Suppressor macrophage (primary cell): ENCODE data around the gene C15orf62.

ENCODE experiments used
- DNase-seq, 4 experiments: peaks; one replicate each; pipeline ENCODE4 v3.0.0-alpha.2; 2020 to 2022

C15orf62 gene

DNA sequence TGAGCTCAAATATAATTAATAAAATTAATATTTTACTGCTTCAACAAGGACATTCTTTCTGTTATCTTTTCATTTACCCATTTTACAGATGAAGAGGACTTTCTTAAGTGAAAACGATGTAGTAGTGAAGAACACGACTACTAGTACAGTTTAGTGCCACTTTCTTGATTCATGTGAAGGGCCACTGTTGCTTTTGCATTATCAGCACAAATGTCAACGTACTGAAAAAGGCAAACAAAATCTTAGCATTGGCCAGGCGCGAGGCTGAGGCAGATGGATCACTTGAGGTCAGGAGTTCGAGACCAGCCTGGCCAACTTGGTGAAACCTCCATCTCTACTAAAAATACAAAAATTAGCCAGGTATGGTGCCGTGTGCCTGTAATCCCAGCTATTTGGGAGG, 49.3 kb downstream of the C15orf62 start:
- no peak for DNase-seq

DNA sequence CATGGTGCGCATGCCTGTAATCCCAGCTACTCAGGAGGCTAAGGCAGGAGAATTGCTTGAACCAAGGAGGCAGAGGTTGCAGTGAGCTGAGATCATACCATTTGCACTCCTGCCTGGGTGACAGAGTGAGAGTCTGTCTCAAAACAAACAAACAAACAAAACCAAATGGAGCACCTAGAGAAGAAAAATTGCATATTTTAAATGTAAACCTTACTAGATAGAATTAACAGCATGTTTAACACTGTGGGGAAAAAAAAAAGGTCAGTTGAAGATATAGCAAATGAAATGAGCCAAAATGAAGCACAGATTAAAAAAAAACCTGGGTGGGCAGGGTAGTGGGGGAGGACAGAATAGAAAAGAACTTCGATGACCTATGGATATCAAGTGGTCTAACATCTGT, 51.4 kb downstream of the C15orf62 start:
- DNase-seq = no peak
